Measurements from ENCODE around the gene CHSY1.

CHSY1 gene

GRCh38 chr15:101256757-101257156, 4.9 kb upstream of the CHSY1 start:
- no peak overlapping the region for H3K4me3 Mint-ChIP-seq
- H3K9me3 Mint-ChIP-seq = no peaks in the 10 kb centered on the region
- H3K36me3 Mint-ChIP-seq (ENCODE audit: low read depth) = peaks cover 4% of the 10 kb centered on the region
- H3K27ac Mint-ChIP-seq = no peak overlapping the region
- no peak for DNase-seq
- peaks cover 38% of the 10 kb centered on the region for H3K4me1 Mint-ChIP-seq (ENCODE audit: low read depth)
- peaks cover 6% of the 10 kb centered on the region for H3K27me3 Mint-ChIP-seq

GRCh38 chr15:101255615-101256241, 3.9 kb upstream of the CHSY1 start:
- peaks cover 6% of the 10 kb centered on the region for H3K36me3 Mint-ChIP-seq (ENCODE audit: low read depth)
- no peaks in the 10 kb centered on the region for H3K9me3 Mint-ChIP-seq
- no peak for DNase-seq
- peaks cover 38% of the 10 kb centered on the region for H3K4me1 Mint-ChIP-seq (ENCODE audit: low read depth)
- H3K4me3 Mint-ChIP-seq = no peak overlapping the region
- peaks cover 6% of the 10 kb centered on the region for H3K27me3 Mint-ChIP-seq
- H3K27ac Mint-ChIP-seq = peak overlapping the region; percentile 22

- Mint-ChIP-seq H3K27me3 (peaks cover 5% of the 10 kb centered on the region), H3K4me3 (no peak overlapping the region), H3K27ac (no peak overlapping the region), H3K36me3 (ENCODE audit: low read depth) (peaks cover 13% of the 10 kb centered on the region), H3K4me1 (ENCODE audit: low read depth) (peaks cover 43% of the 10 kb centered on the region), H3K9me3 (no peaks in the 10 kb centered on the region)
- DNase-seq = no peak
Observed at GRCh38 chr15:101255051-101255395, 3.2 kb upstream of the CHSY1 start.

- Mint-ChIP-seq H3K36me3 (ENCODE audit: low read depth) (peaks cover 19% of the 10 kb centered on the region), H3K27me3 (peaks cover 3% of the 10 kb centered on the region), H3K4me1 (ENCODE audit: low read depth) (peaks cover 49% of the 10 kb centered on the region), H3K4me3 (no peak overlapping the region), H3K9me3 (no peaks in the 10 kb centered on the region), H3K27ac (peak overlapping the region; percentile 18)
- no peak for DNase-seq
Observed at GRCh38 chr15:101254157-101255050, 2.6 kb upstream of the CHSY1 start.

- H3K4me3 Mint-ChIP-seq = peak overlapping the region; percentile 91
- no peak for DNase-seq
- no peaks in the 10 kb centered on the region for H3K27me3 Mint-ChIP-seq
- H3K9me3 Mint-ChIP-seq = no peaks in the 10 kb centered on the region
- H3K27ac Mint-ChIP-seq = peak overlapping the region; percentile 95
- H3K36me3 Mint-ChIP-seq (ENCODE audit: low read depth) = peaks cover 32% of the 10 kb centered on the region
- peaks cover 58% of the 10 kb centered on the region for H3K4me1 Mint-ChIP-seq (ENCODE audit: low read depth)
Observed at GRCh38 chr15:101252836-101253235, 988 bp upstream of the CHSY1 start.

- H3K36me3 Mint-ChIP-seq (ENCODE audit: low read depth) = peaks cover 48% of the 10 kb centered on the region
- peak; percentile 59 for DNase-seq
- no peaks in the 10 kb centered on the region for H3K9me3 Mint-ChIP-seq
Observed at GRCh38 chr15:101250873-101251829, 697 bp downstream of the CHSY1 start.

GRCh38 chr15:101250341-101250831, 1.5 kb downstream of the CHSY1 start:
- H3K4me1 Mint-ChIP-seq (ENCODE audit: low read depth) = peaks cover 77% of the 10 kb centered on the region

More at GRCh38 chr15:101250873-101251829, 697 bp downstream of the CHSY1 start:
- Mint-ChIP-seq H3K4me3 (peak overlapping the region; percentile 94), H3K27ac (peak overlapping the region; percentile 95), H3K4me1 (ENCODE audit: low read depth) (peaks cover 74% of the 10 kb centered on the region), H3K27me3 (no peaks in the 10 kb centered on the region)

GRCh38 chr15:101248274-101248673, 3.6 kb downstream of the CHSY1 start:
- H3K36me3 Mint-ChIP-seq (ENCODE audit: low read depth) = peaks cover 72% of the 10 kb centered on the region
- no peaks in the 10 kb centered on the region for H3K27me3 Mint-ChIP-seq
- H3K4me1 Mint-ChIP-seq (ENCODE audit: low read depth) = peaks cover 80% of the 10 kb centered on the region
- peak overlapping the region; percentile 94 for H3K4me3 Mint-ChIP-seq
- no peaks in the 10 kb centered on the region for H3K9me3 Mint-ChIP-seq
- no peak for DNase-seq
- peak overlapping the region; percentile 91 for H3K27ac Mint-ChIP-seq

More at GRCh38 chr15:101250341-101250831, 1.5 kb downstream of the CHSY1 start:
- peak overlapping the region; percentile 94 for H3K4me3 Mint-ChIP-seq
- H3K9me3 Mint-ChIP-seq = no peaks in the 10 kb centered on the region
- no peak for DNase-seq
- H3K27me3 Mint-ChIP-seq = no peaks in the 10 kb centered on the region
- H3K36me3 Mint-ChIP-seq (ENCODE audit: low read depth) = peaks cover 56% of the 10 kb centered on the region
- H3K27ac Mint-ChIP-seq = peak overlapping the region; percentile 95

- no peaks in the 10 kb centered on the region for H3K9me3 Mint-ChIP-seq
- H3K27ac Mint-ChIP-seq = peak overlapping the region; percentile 91
- DNase-seq = no peak
- H3K27me3 Mint-ChIP-seq = no peaks in the 10 kb centered on the region
- peak overlapping the region; percentile 64 for H3K4me3 Mint-ChIP-seq
- peaks cover 79% of the 10 kb centered on the region for H3K36me3 Mint-ChIP-seq (ENCODE audit: low read depth)
- H3K4me1 Mint-ChIP-seq (ENCODE audit: low read depth) = peaks cover 81% of the 10 kb centered on the region
Observed at GRCh38 chr15:101246824-101247745, 4.8 kb downstream of the CHSY1 start.

- Mint-ChIP-seq H3K27ac (peak overlapping the region; percentile 91), H3K4me3 (peak overlapping the region; percentile 64), H3K27me3 (no peaks in the 10 kb centered on the region), H3K36me3 (ENCODE audit: low read depth) (peaks cover 85% of the 10 kb centered on the region), H3K9me3 (no peaks in the 10 kb centered on the region), H3K4me1 (ENCODE audit: low read depth) (peaks cover 86% of the 10 kb centered on the region)
- DNase-seq = no peak
Observed at GRCh38 chr15:101246391-101246790, 5.5 kb downstream of the CHSY1 start.

- peak overlapping the region; percentile 64 for H3K4me3 Mint-ChIP-seq
- peak overlapping the region; percentile 91 for H3K27ac Mint-ChIP-seq
- no peak for DNase-seq
- no peaks in the 10 kb centered on the region for H3K9me3 Mint-ChIP-seq
- no peaks in the 10 kb centered on the region for H3K27me3 Mint-ChIP-seq
- H3K4me1 Mint-ChIP-seq (ENCODE audit: low read depth) = peaks cover 93% of the 10 kb centered on the region
- H3K36me3 Mint-ChIP-seq (ENCODE audit: low read depth) = peaks cover 87% of the 10 kb centered on the region
Observed at GRCh38 chr15:101244889-101245668, 6.8 kb downstream of the CHSY1 start.

GRCh38 chr15:101244036-101244781, 7.6 kb downstream of the CHSY1 start:
- peaks cover 94% of the 10 kb centered on the region for H3K4me1 Mint-ChIP-seq (ENCODE audit: low read depth)
- H3K36me3 Mint-ChIP-seq (ENCODE audit: low read depth) = peaks cover 86% of the 10 kb centered on the region
- no peaks in the 10 kb centered on the region for H3K27me3 Mint-ChIP-seq
- DNase-seq = no peak
- H3K9me3 Mint-ChIP-seq = no peaks in the 10 kb centered on the region
- peak overlapping the region; percentile 92 for H3K27ac Mint-ChIP-seq
- peak overlapping the region; percentile 64 for H3K4me3 Mint-ChIP-seq

All from activated T-cell treated with anti-CD3 and anti-CD28 coated beads, Interleukin-2, amount 50 U/mL, for 24 hours (primary cell).